Kidney (tissue), 14 donors: ENCODE results near the gene PDCD2. TPM values are rescaled to one million over a fixed set of nuclear protein-coding genes. Genes with fewer than 3 reads are reported as not detected.

ENCODE experiments used
- DNase-seq, 5 donors: peaks; one replicate each; pipeline ENCODE4 v3.0.0-alpha.2; 2013 to 2020
- FAIRE-seq: peaks from 2 replicates; lab custom pipeline; 2012; peaks lifted over from hg19 to GRCh38; lab: Jason Lieb, UNC
- H3K27ac ChIP-seq, 2 donors: one replicate each; pipeline ENCODE4 v1.7.0; 2013; ENCODE audit warnings: low read depth in 2 of 2, low read length in 2 of 2, inconsistent platforms in 1 of 2
- H3K27me3 ChIP-seq: one replicate; pipeline ENCODE4 v1.7.1; 2013; ENCODE audit warnings: low read length, inconsistent platforms; ENCODE audit not compliant: control insufficient read depth, insufficient read depth
- H3K36me3 ChIP-seq, 3 donors: one replicate each; pipeline versions ENCODE4 v1.7.0 to v1.7.1; 2013; ENCODE audit warnings: low read length in 3 of 3, control low read depth in 1 of 3, inconsistent platforms in 1 of 3; ENCODE audit not compliant: insufficient read depth in 3 of 3, control insufficient read depth in 2 of 3
- H3K4me1 ChIP-seq, 3 donors: one replicate each; pipeline versions ENCODE4 v1.7.0 to v1.7.1; 2013; ENCODE audit warnings: low read length in 3 of 3, inconsistent platforms in 1 of 3, low read depth in 1 of 3; ENCODE audit not compliant: control insufficient read depth in 2 of 3, insufficient read depth in 2 of 3
- H3K4me3 ChIP-seq, 3 donors: one replicate each; pipeline versions ENCODE4 v1.7.0 to v1.8.1; 2013; ENCODE audit warnings: low read length in 3 of 3, control low read depth in 1 of 3, inconsistent platforms in 1 of 3
- H3K9ac ChIP-seq, 3 donors: one replicate each; pipeline versions ENCODE4 v1.7.0 to v1.7.1; 2013; ENCODE audit warnings: low read length in 3 of 3, control low read depth in 1 of 3, inconsistent platforms in 1 of 3
- H3K9me3 ChIP-seq, 3 donors: one replicate each; pipeline versions ENCODE4 v1.7.0 to v1.7.1; 2013; ENCODE audit warnings: low read length in 3 of 3, control low read depth in 1 of 3, inconsistent platforms in 1 of 3; ENCODE audit not compliant: control insufficient read depth in 2 of 3, insufficient read depth in 1 of 3
- CTCF ChIP-seq: IDR thresholded peaks from 3 replicates; pipeline ENCODE4 v1.5.1; 2012; ENCODE audit warnings: mild to moderate bottlenecking, moderate library complexity, borderline replicate concordance; ENCODE audit not compliant: insufficient read depth; ENCODE audit errors: extremely low read depth
- intact Hi-C: fragments of 100-400 bp; cut with DNase I; formaldehyde crosslinking; loops from one replicate; pipeline ENCODE4 v1.11.1; 2022
- polyA plus RNA-seq: library from polyadenylated mRNA; stranded (reverse); fragments of 350-450 nt; fragmentation: Illumina TruSeq; extraction: RNeasy Lipid Tissue Mini Kit (QIAGEN cat#74804); gene quantifications from one replicate; pipeline ENCODE4 v1.2.3, GENCODE V29; 2014; ENCODE audit warnings: low read depth, low replicate concordance; ENCODE audit not compliant: insufficient read depth
- total RNA-seq: library from RNA; stranded (reverse); fragmentation: NEBNext Ultra II Directional; extraction: Animal tissue kit (Norgen Biotek cat#: 25700); gene quantifications from one replicate; pipeline ENCODE4 v1.2.1, GENCODE V29; 2021
- donor health status: control.
- donor health status: control.
- donor health status: control.
- donor health status: control.
- donor health status: control.
- donor health status: DM: yes; HTN: yes; CAD: no.
- donor health status: Normal renal cell carcinoma (clear cell type).

Gene PDCD2
- total and polyA plus RNA-seq, 2 donors from 2014 or later: 49.8 to 56.7 TPM

GRCh38 chr6:170564936-170565530 lies 19.4 kb downstream of the PDCD2 start:
- Histone ChIP-seq H3K4me3 (no peak overlapping the region), H3K27me3 (no peaks in the 10 kb centered on the region), H3K36me3 (peaks cover 10 to 34% (median 27%) of the 10 kb centered on the region in 3 donors), H3K9ac (no peak overlapping the region), H3K27ac (no peak overlapping the region), H3K4me1 (no peaks in the 10 kb centered on the region), H3K9me3 (no peaks in the 10 kb centered on the region)
- FAIRE-seq (no peak), DNase-seq (no peak)
- no peak for TF ChIP-seq CTCF
- intact Hi-C loops: no loop called here

- Histone ChIP-seq H3K4me3 (no peak overlapping the region), H3K36me3 (peaks cover 6 to 21% (median 10%) of the 10 kb centered on the region in 3 donors), H3K27me3 (no peaks in the 10 kb centered on the region), H3K4me1 (no peaks in the 10 kb centered on the region), H3K27ac (no peak overlapping the region), H3K9ac (no peak overlapping the region), H3K9me3 (no peaks in the 10 kb centered on the region)
- intact Hi-C loops: no loop called here
- DNase-seq: no peak
- FAIRE-seq: no peak
- TF ChIP-seq CTCF: no peak
Observed at GRCh38 chr6:170561555-170561954, 22.9 kb downstream of the PDCD2 start.

GRCh38 chr6:170555305-170555704 lies 29.1 kb downstream of the PDCD2 start:
- H3K4me1 ChIP-seq: peaks cover 7 to 22% (median 18%) of the 10 kb centered on the region in 3 donors
- H3K27ac ChIP-seq: no peak overlapping the region
- no peaks in the 10 kb centered on the region for H3K9me3 ChIP-seq
- no peak for TF ChIP-seq CTCF
- no peaks in the 10 kb centered on the region for H3K27me3 ChIP-seq
- intact Hi-C loops: no loop called here
- FAIRE-seq (no peak), DNase-seq (no peak)
- H3K36me3 ChIP-seq: peaks cover 0 to 2% (median 0%) of the 10 kb centered on the region in 3 donors
- peak overlapping the region; percentile 83 to 94 (median 87) for H3K9ac ChIP-seq
- H3K4me3 ChIP-seq: peak overlapping the region; percentile 92 to 100 (median 94)
